ENCODE data around the gene DCLK1. TPM values are rescaled to one million over a fixed set of nuclear protein-coding genes. Genes with fewer than 3 reads are reported as not detected.

Gene DCLK1
- total RNA-seq (not detected), polyA plus RNA-seq (not detected)

DNA sequence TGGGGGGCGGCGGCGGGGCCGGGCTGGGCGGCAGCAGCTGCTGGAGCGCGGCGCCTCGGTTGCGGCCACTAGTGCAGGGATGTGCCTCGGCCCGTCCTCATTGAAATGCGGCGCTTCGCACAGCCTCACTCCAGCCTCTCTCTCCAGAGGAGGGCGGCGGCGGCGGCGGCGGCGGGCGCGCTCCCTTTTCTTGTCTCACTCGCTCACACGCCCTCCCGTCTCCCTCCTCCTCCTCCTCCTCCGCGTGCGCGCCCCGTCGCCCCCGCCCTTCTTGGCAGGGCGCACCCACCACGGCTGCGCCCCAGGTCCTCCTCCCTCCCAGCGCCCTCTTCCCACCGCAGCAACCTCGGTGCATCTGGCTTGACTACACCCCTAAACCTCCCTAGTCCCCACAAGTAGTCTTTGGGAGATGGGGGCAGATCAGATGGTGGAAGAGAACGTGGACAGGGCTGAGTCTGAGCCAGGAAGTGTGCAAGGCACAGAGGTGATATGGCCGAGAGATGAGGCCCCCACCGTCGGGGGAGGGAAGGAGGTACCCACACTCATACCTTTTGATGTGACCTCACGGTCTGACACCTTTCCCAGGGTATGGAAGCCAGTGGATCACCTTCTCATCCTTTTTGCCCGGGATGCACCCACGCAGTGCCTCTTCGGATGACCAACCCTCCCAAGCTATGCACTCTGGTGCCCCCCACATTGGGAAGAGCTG, at the start of gene DCLK1:
Gene DCLK1 (minus strand): TSS at position 161 of the 709 bp plus-strand sequence.
- H3K27me3 Mint-ChIP-seq, result peaks cover 8% of the 10 kb centered on the region
- no peak within 1 kb of the TSS for H3K4me3 Mint-ChIP-seq
- no peaks in the 10 kb centered on the region for H3K36me3 Mint-ChIP-seq

DNA sequence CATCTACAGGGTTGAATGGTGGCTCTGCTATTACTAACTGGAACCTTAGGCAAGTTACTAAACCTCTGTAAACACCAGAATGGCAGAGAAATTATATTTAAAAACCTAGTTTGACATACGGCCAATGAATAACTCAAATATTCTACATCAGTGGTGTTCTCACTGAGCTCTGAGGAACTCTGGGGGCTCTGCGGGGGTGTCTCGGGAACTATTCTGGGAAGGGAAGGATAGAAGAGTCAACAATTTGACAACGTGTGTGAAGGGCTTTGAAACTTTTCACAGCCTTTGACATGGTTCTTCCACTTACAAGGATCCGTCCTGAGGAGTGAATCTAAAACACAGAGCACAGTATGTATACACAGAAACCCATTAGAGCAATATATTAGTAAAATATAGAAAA, 44.4 kb upstream of the DCLK1 start:
- Mint-ChIP-seq H3K27ac (no peak overlapping the region), H3K4me3 (no peak overlapping the region), H3K9me3 (peaks cover 0 to 9% (median 2%) of the 10 kb centered on the region in 7 donors), H3K27me3 (no peaks in the 10 kb centered on the region), H3K4me1 (no peaks in the 10 kb centered on the region), H3K36me3 (no peaks in the 10 kb centered on the region)
- H3K4me1 ChIP-seq (ENCODE audit: control insufficient read depth, insufficient read depth, low read length, poor library complexity, severe bottlenecking), result no peaks in the 10 kb centered on the region
- H3K27me3 ChIP-seq (ENCODE audit: control insufficient read depth, insufficient read depth, low read length), result no peaks in the 10 kb centered on the region
- no peak overlapping the region for H3K27ac ChIP-seq (ENCODE audit: insufficient read depth, low read length, poor library complexity, severe bottlenecking)
- DNase-seq, result no peak
- no peaks in the 10 kb centered on the region for H3K9me3 ChIP-seq (ENCODE audit: control insufficient read depth in 2 of 2, low read length in 2 of 2)
- H3K36me3 ChIP-seq (ENCODE audit: control insufficient read depth, insufficient read depth, low read length), result no peaks in the 10 kb centered on the region
- ATAC-seq (ENCODE audit: low read depth in 2 of 2), result no peak
- no peak overlapping the region for H3K4me3 ChIP-seq (ENCODE audit: low read depth, low read length)

More for the DNA sequence above, at the start of gene DCLK1:
- no peak for ATAC-seq (ENCODE audit: low read depth in 2 of 2)
- Histone ChIP-seq H3K9me3 (ENCODE audit: control insufficient read depth in 2 of 2, low read length in 2 of 2) (no peaks in the 10 kb centered on the region), H3K27ac (ENCODE audit: insufficient read depth, low read length, poor library complexity, severe bottlenecking) (no peak within 1 kb of the TSS), H3K27me3 (ENCODE audit: control insufficient read depth, insufficient read depth, low read length) (peaks cover 4% of the 10 kb centered on the region), H3K36me3 (ENCODE audit: control insufficient read depth, insufficient read depth, low read length) (no peaks in the 10 kb centered on the region), H3K4me1 (ENCODE audit: control insufficient read depth, insufficient read depth, low read length, poor library complexity, severe bottlenecking) (no peaks in the 10 kb centered on the region), H3K4me3 (ENCODE audit: low read depth, low read length) (no peak within 1 kb of the TSS)
- Mint-ChIP-seq H3K9me3 (peaks cover 0 to 5% (median 0%) of the 10 kb centered on the region in 7 donors), H3K27ac (no peak within 1 kb of the TSS), H3K4me1 (no peaks in the 10 kb centered on the region)
- DNase-seq, result no peak

GRCh38 chr13:36174923-36175322, 43.7 kb upstream of the DCLK1 start:
- H3K36me3 Mint-ChIP-seq, result no peaks in the 10 kb centered on the region
- no peaks in the 10 kb centered on the region for H3K4me1 Mint-ChIP-seq
- H3K27ac Mint-ChIP-seq, result no peak overlapping the region
- no peak for DNase-seq
- no peaks in the 10 kb centered on the region for H3K4me1 ChIP-seq (ENCODE audit: control insufficient read depth, insufficient read depth, low read length, poor library complexity, severe bottlenecking)
- H3K9me3 Mint-ChIP-seq, result peaks cover 0 to 9% (median 2%) of the 10 kb centered on the region in 7 donors
- H3K9me3 ChIP-seq (ENCODE audit: control insufficient read depth in 2 of 2, low read length in 2 of 2), result no peaks in the 10 kb centered on the region
- no peaks in the 10 kb centered on the region for H3K27me3 Mint-ChIP-seq
- no peak overlapping the region for H3K4me3 ChIP-seq (ENCODE audit: low read depth, low read length)
- ATAC-seq (ENCODE audit: low read depth in 2 of 2), result no peak
- no peaks in the 10 kb centered on the region for H3K36me3 ChIP-seq (ENCODE audit: control insufficient read depth, insufficient read depth, low read length)
- no peaks in the 10 kb centered on the region for H3K27me3 ChIP-seq (ENCODE audit: control insufficient read depth, insufficient read depth, low read length)
- no peak overlapping the region for H3K27ac ChIP-seq (ENCODE audit: insufficient read depth, low read length, poor library complexity, severe bottlenecking)
- peak overlapping the region in 1 of 4 donors; percentile 33 for H3K4me3 Mint-ChIP-seq

- DNase-seq (no peak), ATAC-seq (ENCODE audit: low read depth in 2 of 2) (no peak)
- Mint-ChIP-seq H3K9me3 (peaks cover 0 to 6% (median 1%) of the 10 kb centered on the region in 7 donors), H3K4me1 (no peaks in the 10 kb centered on the region), H3K36me3 (no peaks in the 10 kb centered on the region), H3K27ac (no peak overlapping the region), H3K27me3 (no peaks in the 10 kb centered on the region), H3K4me3 (no peak overlapping the region)
- H3K4me1 ChIP-seq (ENCODE audit: control insufficient read depth, insufficient read depth, low read length, poor library complexity, severe bottlenecking), result no peaks in the 10 kb centered on the region
- H3K36me3 ChIP-seq (ENCODE audit: control insufficient read depth, insufficient read depth, low read length), result no peaks in the 10 kb centered on the region
- H3K27ac ChIP-seq (ENCODE audit: insufficient read depth, low read length, poor library complexity, severe bottlenecking), result no peak overlapping the region
- no peak overlapping the region for H3K4me3 ChIP-seq (ENCODE audit: low read depth, low read length)
- H3K9me3 ChIP-seq (ENCODE audit: control insufficient read depth in 2 of 2, low read length in 2 of 2), result no peaks in the 10 kb centered on the region
- H3K27me3 ChIP-seq (ENCODE audit: control insufficient read depth, insufficient read depth, low read length), result no peaks in the 10 kb centered on the region
Measured at GRCh38 chr13:36173571-36174322, 42.6 kb upstream of the DCLK1 start.

- no peaks in the 10 kb centered on the region for H3K4me1 ChIP-seq (ENCODE audit: control insufficient read depth, insufficient read depth, low read length, poor library complexity, severe bottlenecking)
- no peak for ATAC-seq (ENCODE audit: low read depth in 2 of 2)
- no peaks in the 10 kb centered on the region for H3K27me3 ChIP-seq (ENCODE audit: control insufficient read depth, insufficient read depth, low read length)
- H3K9me3 ChIP-seq (ENCODE audit: control insufficient read depth in 2 of 2, low read length in 2 of 2), result no peaks in the 10 kb centered on the region
- no peak overlapping the region for H3K4me3 Mint-ChIP-seq
- H3K4me1 Mint-ChIP-seq, result no peaks in the 10 kb centered on the region
- no peak for DNase-seq
- H3K27me3 Mint-ChIP-seq, result no peaks in the 10 kb centered on the region
- no peak overlapping the region for H3K4me3 ChIP-seq (ENCODE audit: low read depth, low read length)
- no peak overlapping the region for H3K27ac Mint-ChIP-seq
- H3K36me3 Mint-ChIP-seq, result no peaks in the 10 kb centered on the region
- H3K9me3 Mint-ChIP-seq, result peaks cover 0 to 7% (median 3%) of the 10 kb centered on the region in 7 donors
- H3K27ac ChIP-seq (ENCODE audit: insufficient read depth, low read length, poor library complexity, severe bottlenecking), result no peak overlapping the region
- H3K36me3 ChIP-seq (ENCODE audit: control insufficient read depth, insufficient read depth, low read length), result no peaks in the 10 kb centered on the region
Measured at GRCh38 chr13:36166046-36166445, 34.9 kb upstream of the DCLK1 start.

GRCh38 chr13:36163809-36164308, 32.7 kb upstream of the DCLK1 start:
- H3K27ac Mint-ChIP-seq, result no peak overlapping the region
- H3K4me3 Mint-ChIP-seq, result no peak overlapping the region
- H3K36me3 Mint-ChIP-seq, result no peaks in the 10 kb centered on the region

GRCh38 chr13:36163286-36163685, 32.1 kb upstream of the DCLK1 start:
- Histone ChIP-seq H3K4me3 (ENCODE audit: low read depth, low read length) (no peak overlapping the region), H3K9me3 (ENCODE audit: control insufficient read depth in 2 of 2, low read length in 2 of 2) (no peaks in the 10 kb centered on the region), H3K27me3 (ENCODE audit: control insufficient read depth, insufficient read depth, low read length) (no peaks in the 10 kb centered on the region), H3K27ac (ENCODE audit: insufficient read depth, low read length, poor library complexity, severe bottlenecking) (no peak overlapping the region), H3K36me3 (ENCODE audit: control insufficient read depth, insufficient read depth, low read length) (no peaks in the 10 kb centered on the region), H3K4me1 (ENCODE audit: control insufficient read depth, insufficient read depth, low read length, poor library complexity, severe bottlenecking) (no peaks in the 10 kb centered on the region)
- Mint-ChIP-seq H3K36me3 (no peaks in the 10 kb centered on the region), H3K27me3 (no peaks in the 10 kb centered on the region), H3K27ac (no peak overlapping the region), H3K9me3 (peaks cover 1 to 8% (median 6%) of the 10 kb centered on the region in 7 donors), H3K4me3 (no peak overlapping the region), H3K4me1 (no peaks in the 10 kb centered on the region)
- DNase-seq (no peak), ATAC-seq (ENCODE audit: low read depth in 2 of 2) (no peak)

More at GRCh38 chr13:36163809-36164308, 32.7 kb upstream of the DCLK1 start:
- H3K27me3 Mint-ChIP-seq, result no peaks in the 10 kb centered on the region
- Histone ChIP-seq H3K27ac (ENCODE audit: insufficient read depth, low read length, poor library complexity, severe bottlenecking) (no peak overlapping the region), H3K4me3 (ENCODE audit: low read depth, low read length) (no peak overlapping the region), H3K36me3 (ENCODE audit: control insufficient read depth, insufficient read depth, low read length) (no peaks in the 10 kb centered on the region), H3K9me3 (ENCODE audit: control insufficient read depth in 2 of 2, low read length in 2 of 2) (no peaks in the 10 kb centered on the region), H3K27me3 (ENCODE audit: control insufficient read depth, insufficient read depth, low read length) (no peaks in the 10 kb centered on the region), H3K4me1 (ENCODE audit: control insufficient read depth, insufficient read depth, low read length, poor library complexity, severe bottlenecking) (no peaks in the 10 kb centered on the region)
- DNase-seq (no peak), ATAC-seq (ENCODE audit: low read depth in 2 of 2) (no peak)
- H3K4me1 Mint-ChIP-seq, result no peaks in the 10 kb centered on the region
- peaks cover 2 to 9% (median 6%) of the 10 kb centered on the region in 7 donors for H3K9me3 Mint-ChIP-seq
